Measurements from ENCODE around the gene ACTL10.

The ACTL10 gene

GRCh38 chr20:33666293-33667244 is at the start of gene ACTL10:
TSS of gene ACTL10 (plus strand) at chr20:33666943. CDS start at chr20:33667498, 555 bp downstream.
- Histone ChIP-seq H3K27ac (ENCODE audit: low read depth, low read length) (peak within 1 kb of the TSS; percentile 41), H3K36me3 (ENCODE audit: control insufficient read depth in 5 of 5, insufficient read depth in 5 of 5, low read length in 5 of 5) (peaks cover 0 to 25% (median 14%) of the 10 kb centered on the region in 5 donors), H3K4me3 (ENCODE audit: low read depth in 1 of 5, low read length in 5 of 5) (peak within 1 kb of the TSS; percentile 62 to 73 (median 67)), H3K9ac (ENCODE audit: low read length in 5 of 5) (peak within 1 kb of the TSS in 4 of 5 donors; percentile 40 to 62 (median 50)), H3K4me1 (ENCODE audit: control insufficient read depth in 5 of 5, insufficient read depth in 5 of 5, low read length in 5 of 5) (peaks cover 3 to 45% (median 42%) of the 10 kb centered on the region in 5 donors), H3K9me3 (ENCODE audit: control insufficient read depth in 5 of 5, low read length in 5 of 5) (no peaks in the 10 kb centered on the region), H3K27me3 (ENCODE audit: control insufficient read depth in 5 of 5, insufficient read depth in 4 of 5, low read length in 5 of 5) (no peaks in the 10 kb centered on the region)

GRCh38 chr20:33621717-33622400 is 44.9 kb upstream of the ACTL10 start:
- H3K36me3 ChIP-seq (ENCODE audit: control insufficient read depth in 5 of 5, insufficient read depth in 5 of 5, low read length in 5 of 5) = peaks cover 9 to 50% (median 28%) of the 10 kb centered on the region in 5 donors
- no peak overlapping the region for H3K27ac ChIP-seq (ENCODE audit: low read depth, low read length)
- H3K4me1 ChIP-seq (ENCODE audit: control insufficient read depth in 5 of 5, insufficient read depth in 5 of 5, low read length in 5 of 5) = no peaks in the 10 kb centered on the region

GRCh38 chr20:33622705-33623365 is 43.9 kb upstream of the ACTL10 start:
- no peaks in the 10 kb centered on the region for H3K4me1 ChIP-seq (ENCODE audit: control insufficient read depth in 5 of 5, insufficient read depth in 5 of 5, low read length in 5 of 5)
- no peaks in the 10 kb centered on the region for H3K9me3 ChIP-seq (ENCODE audit: control insufficient read depth in 5 of 5, low read length in 5 of 5)
- no peak overlapping the region for H3K27ac ChIP-seq (ENCODE audit: low read depth, low read length)
- H3K9ac ChIP-seq (ENCODE audit: low read length in 5 of 5) = no peak overlapping the region
- no peaks in the 10 kb centered on the region for H3K27me3 ChIP-seq (ENCODE audit: control insufficient read depth in 5 of 5, insufficient read depth in 4 of 5, low read length in 5 of 5)
- no peak overlapping the region for H3K4me3 ChIP-seq (ENCODE audit: low read depth in 1 of 5, low read length in 5 of 5)
- peaks cover 8 to 48% (median 30%) of the 10 kb centered on the region in 5 donors for H3K36me3 ChIP-seq (ENCODE audit: control insufficient read depth in 5 of 5, insufficient read depth in 5 of 5, low read length in 5 of 5)

More at GRCh38 chr20:33621717-33622400, 44.9 kb upstream of the ACTL10 start:
- H3K9ac ChIP-seq (ENCODE audit: low read length in 5 of 5) = no peak overlapping the region
- H3K9me3 ChIP-seq (ENCODE audit: control insufficient read depth in 5 of 5, low read length in 5 of 5) = no peaks in the 10 kb centered on the region
- no peaks in the 10 kb centered on the region for H3K27me3 ChIP-seq (ENCODE audit: control insufficient read depth in 5 of 5, insufficient read depth in 4 of 5, low read length in 5 of 5)
- no peak overlapping the region for H3K4me3 ChIP-seq (ENCODE audit: low read depth in 1 of 5, low read length in 5 of 5)

GRCh38 chr20:33624399-33624798 is 42.3 kb upstream of the ACTL10 start:
- H3K9ac ChIP-seq (ENCODE audit: low read length in 5 of 5) = no peak overlapping the region
- peaks cover 13 to 59% (median 42%) of the 10 kb centered on the region in 5 donors for H3K36me3 ChIP-seq (ENCODE audit: control insufficient read depth in 5 of 5, insufficient read depth in 5 of 5, low read length in 5 of 5)
- no peaks in the 10 kb centered on the region for H3K9me3 ChIP-seq (ENCODE audit: control insufficient read depth in 5 of 5, low read length in 5 of 5)
- H3K27me3 ChIP-seq (ENCODE audit: control insufficient read depth in 5 of 5, insufficient read depth in 4 of 5, low read length in 5 of 5) = no peaks in the 10 kb centered on the region
- H3K4me1 ChIP-seq (ENCODE audit: control insufficient read depth in 5 of 5, insufficient read depth in 5 of 5, low read length in 5 of 5) = no peaks in the 10 kb centered on the region
- H3K27ac ChIP-seq (ENCODE audit: low read depth, low read length) = no peak overlapping the region
- no peak overlapping the region for H3K4me3 ChIP-seq (ENCODE audit: low read depth in 1 of 5, low read length in 5 of 5)

GRCh38 chr20:33626190-33626589 is 40.6 kb upstream of the ACTL10 start:
- Histone ChIP-seq H3K9ac (ENCODE audit: low read length in 5 of 5) (no peak overlapping the region), H3K9me3 (ENCODE audit: control insufficient read depth in 5 of 5, low read length in 5 of 5) (no peaks in the 10 kb centered on the region), H3K27ac (ENCODE audit: low read depth, low read length) (no peak overlapping the region), H3K27me3 (ENCODE audit: control insufficient read depth in 5 of 5, insufficient read depth in 4 of 5, low read length in 5 of 5) (no peaks in the 10 kb centered on the region), H3K4me1 (ENCODE audit: control insufficient read depth in 5 of 5, insufficient read depth in 5 of 5, low read length in 5 of 5) (no peaks in the 10 kb centered on the region), H3K4me3 (ENCODE audit: low read depth in 1 of 5, low read length in 5 of 5) (no peak overlapping the region), H3K36me3 (ENCODE audit: control insufficient read depth in 5 of 5, insufficient read depth in 5 of 5, low read length in 5 of 5) (peaks cover 14 to 65% (median 52%) of the 10 kb centered on the region in 5 donors)

GRCh38 chr20:33627577-33628216 is 39.0 kb upstream of the ACTL10 start:
- Histone ChIP-seq H3K4me3 (ENCODE audit: low read depth in 1 of 5, low read length in 5 of 5) (no peak overlapping the region), H3K27me3 (ENCODE audit: control insufficient read depth in 5 of 5, insufficient read depth in 4 of 5, low read length in 5 of 5) (no peaks in the 10 kb centered on the region), H3K36me3 (ENCODE audit: control insufficient read depth in 5 of 5, insufficient read depth in 5 of 5, low read length in 5 of 5) (peaks cover 14 to 76% (median 55%) of the 10 kb centered on the region in 5 donors), H3K9ac (ENCODE audit: low read length in 5 of 5) (no peak overlapping the region), H3K27ac (ENCODE audit: low read depth, low read length) (no peak overlapping the region), H3K4me1 (ENCODE audit: control insufficient read depth in 5 of 5, insufficient read depth in 5 of 5, low read length in 5 of 5) (no peaks in the 10 kb centered on the region), H3K9me3 (ENCODE audit: control insufficient read depth in 5 of 5, low read length in 5 of 5) (no peaks in the 10 kb centered on the region)

- Histone ChIP-seq H3K27ac (ENCODE audit: low read depth, low read length) (no peak overlapping the region), H3K4me1 (ENCODE audit: control insufficient read depth in 5 of 5, insufficient read depth in 5 of 5, low read length in 5 of 5) (no peaks in the 10 kb centered on the region), H3K9me3 (ENCODE audit: control insufficient read depth in 5 of 5, low read length in 5 of 5) (no peaks in the 10 kb centered on the region), H3K27me3 (ENCODE audit: control insufficient read depth in 5 of 5, insufficient read depth in 4 of 5, low read length in 5 of 5) (no peaks in the 10 kb centered on the region), H3K36me3 (ENCODE audit: control insufficient read depth in 5 of 5, insufficient read depth in 5 of 5, low read length in 5 of 5) (peaks cover 14 to 70% (median 50%) of the 10 kb centered on the region in 5 donors), H3K4me3 (ENCODE audit: low read depth in 1 of 5, low read length in 5 of 5) (no peak overlapping the region), H3K9ac (ENCODE audit: low read length in 5 of 5) (no peak overlapping the region)
These were observed 37.2 kb upstream of the ACTL10 start for GRCh38 chr20:33629533-33629932.

- Histone ChIP-seq H3K27me3 (ENCODE audit: control insufficient read depth in 5 of 5, insufficient read depth in 4 of 5, low read length in 5 of 5) (no peaks in the 10 kb centered on the region), H3K27ac (ENCODE audit: low read depth, low read length) (no peak overlapping the region), H3K36me3 (ENCODE audit: control insufficient read depth in 5 of 5, insufficient read depth in 5 of 5, low read length in 5 of 5) (peaks cover 14 to 65% (median 45%) of the 10 kb centered on the region in 5 donors), H3K9ac (ENCODE audit: low read length in 5 of 5) (no peak overlapping the region), H3K9me3 (ENCODE audit: control insufficient read depth in 5 of 5, low read length in 5 of 5) (no peaks in the 10 kb centered on the region), H3K4me1 (ENCODE audit: control insufficient read depth in 5 of 5, insufficient read depth in 5 of 5, low read length in 5 of 5) (no peaks in the 10 kb centered on the region), H3K4me3 (ENCODE audit: low read depth in 1 of 5, low read length in 5 of 5) (no peak overlapping the region)
These were observed 36.8 kb upstream of the ACTL10 start for GRCh38 chr20:33629979-33630378.

GRCh38 chr20:33630507-33630906 is 36.2 kb upstream of the ACTL10 start:
- H3K27me3 ChIP-seq (ENCODE audit: control insufficient read depth in 5 of 5, insufficient read depth in 4 of 5, low read length in 5 of 5) = no peaks in the 10 kb centered on the region
- no peaks in the 10 kb centered on the region for H3K4me1 ChIP-seq (ENCODE audit: control insufficient read depth in 5 of 5, insufficient read depth in 5 of 5, low read length in 5 of 5)
- H3K27ac ChIP-seq (ENCODE audit: low read depth, low read length) = no peak overlapping the region
- no peak overlapping the region for H3K4me3 ChIP-seq (ENCODE audit: low read depth in 1 of 5, low read length in 5 of 5)
- no peak overlapping the region for H3K9ac ChIP-seq (ENCODE audit: low read length in 5 of 5)
- peaks cover 14 to 64% (median 45%) of the 10 kb centered on the region in 5 donors for H3K36me3 ChIP-seq (ENCODE audit: control insufficient read depth in 5 of 5, insufficient read depth in 5 of 5, low read length in 5 of 5)
- no peaks in the 10 kb centered on the region for H3K9me3 ChIP-seq (ENCODE audit: control insufficient read depth in 5 of 5, low read length in 5 of 5)
